WTC11 (cell line): ENCODE data around the gene HEXD. TPM values are rescaled to one million over a fixed set of nuclear protein-coding genes. Genes with fewer than 3 reads are reported as not detected.

ENCODE experiments used
- ATAC-seq: fragments of 200-7000 bp; cut with Tn5 transposase; 2 replicates; pipeline ENCODE4 v1.10.0; 2021; ENCODE audit warnings: mild to moderate bottlenecking, moderate library complexity
- CTCF ChIA-PET: fragments of 300-600 bp; sonication (Branson Sonifier 250); formaldehyde crosslinking; loops from one replicate; lab custom pipeline; 2021; ENCODE audit warnings: antibody characterized with exemption; lab: Charles Lee
- POLR2A ChIA-PET: fragments of 350-600 bp; sonication (Branson Sonifier 250); formaldehyde crosslinking; loops from one replicate; lab custom pipeline; 2021; ENCODE audit warnings: antibody characterized with exemption; lab: Charles Lee
- DNase-seq: peaks from one replicate; pipeline ENCODE4 v3.0.0; 2021; ENCODE audit warnings: low spot score
- H3K27ac Mint-ChIP-seq: 2 replicates; pipeline ENCODE4 v1.8.0; 2021; ENCODE audit warnings: mixed read lengths
- H3K27me3 Mint-ChIP-seq: 2 replicates; pipeline ENCODE4 v1.8.0; 2021; ENCODE audit warnings: low read depth, mild to moderate bottlenecking, moderate library complexity, mixed read lengths
- H3K36me3 Mint-ChIP-seq: 2 replicates; pipeline ENCODE4 v1.8.0; 2021; ENCODE audit warnings: mixed read lengths
- H3K4me1 Mint-ChIP-seq: 2 replicates; pipeline ENCODE4 v1.8.0; 2022; ENCODE audit warnings: mixed read lengths
- H3K4me3 Mint-ChIP-seq: 2 replicates; pipeline ENCODE4 v1.8.0; 2021; ENCODE audit warnings: mild to moderate bottlenecking, moderate library complexity, mixed read lengths
- H3K9me3 Mint-ChIP-seq: 2 replicates; pipeline ENCODE4 v1.8.0; 2021; ENCODE audit warnings: mixed read lengths
- CREB1 ChIP-seq: sonication (generic); formaldehyde crosslinking; IDR thresholded peaks from 2 replicates; pipeline ENCODE4 v1.8.0; 2023; ENCODE audit warnings: mild to moderate bottlenecking, missing genetic modification reagents
- EMX1 ChIP-seq: fragments of 250-450 bp; sonication (Bioruptor Pico); IDR thresholded peaks from 2 replicates; pipeline ENCODE4 v1.8.0; 2021; ENCODE audit warnings: mild to moderate bottlenecking
- ESRRA ChIP-seq: sonication (generic); formaldehyde crosslinking; IDR thresholded peaks from 2 replicates; pipeline ENCODE4 v1.8.1; 2022; ENCODE audit warnings: mild to moderate bottlenecking, missing genetic modification reagents, borderline replicate concordance
- ETV6 ChIP-seq: sonication (generic); formaldehyde crosslinking; IDR thresholded peaks from 2 replicates; pipeline ENCODE4 v1.8.1; 2022; ENCODE audit warnings: mild to moderate bottlenecking, missing genetic modification reagents
- FOXJ3 ChIP-seq: sonication (generic); formaldehyde crosslinking; IDR thresholded peaks from 2 replicates; pipeline ENCODE4 v1.9.0; 2021; ENCODE audit warnings: missing genetic modification reagents, mild to moderate bottlenecking, borderline replicate concordance
- GABPB1 ChIP-seq: sonication (generic); formaldehyde crosslinking; IDR thresholded peaks from 2 replicates; pipeline ENCODE4 v1.8.1; 2023; ENCODE audit warnings: mild to moderate bottlenecking, missing genetic modification reagents
- MYBL2 ChIP-seq: sonication (generic); formaldehyde crosslinking; IDR thresholded peaks from 2 replicates; pipeline ENCODE4 v1.8.1; 2023; ENCODE audit warnings: mild to moderate bottlenecking, moderate library complexity, missing genetic modification reagents
- NFATC4 ChIP-seq: fragments of 250-450 bp; sonication (Bioruptor Pico); IDR thresholded peaks from 2 replicates; pipeline ENCODE4 v1.9.0; 2021; ENCODE audit warnings: mild to moderate bottlenecking
- NR1H2 ChIP-seq: sonication (generic); formaldehyde crosslinking; IDR thresholded peaks from 2 replicates; pipeline ENCODE4 v1.9.0; 2021; ENCODE audit warnings: mild to moderate bottlenecking, moderate library complexity, missing genetic modification reagents
- OVOL2 ChIP-seq: fragments of 250-450 bp; sonication (Bioruptor Pico); IDR thresholded peaks from 2 replicates; pipeline ENCODE4 v1.9.0; 2021; ENCODE audit warnings: mild to moderate bottlenecking, borderline replicate concordance
- RORB ChIP-seq: fragments of 250-450 bp; sonication (Bioruptor Pico); IDR thresholded peaks from 2 replicates; pipeline ENCODE4 v1.9.0; 2021; ENCODE audit warnings: mild to moderate bottlenecking
- SMAD4 ChIP-seq: sonication (generic); formaldehyde crosslinking; IDR thresholded peaks from 2 replicates; pipeline ENCODE4 v1.8.0; 2022; ENCODE audit warnings: mild to moderate bottlenecking, missing genetic modification reagents
- TCF7 ChIP-seq: sonication (generic); formaldehyde crosslinking; IDR thresholded peaks from 2 replicates; pipeline ENCODE4 v1.8.0; 2022; ENCODE audit warnings: mild to moderate bottlenecking, low read depth, missing genetic modification reagents, moderate library complexity
- TEAD1 ChIP-seq: sonication (generic); formaldehyde crosslinking; IDR thresholded peaks from 2 replicates; pipeline ENCODE4 v1.8.0; 2022; ENCODE audit warnings: mild to moderate bottlenecking, missing genetic modification reagents
- TEAD4 ChIP-seq: sonication (generic); formaldehyde crosslinking; IDR thresholded peaks from 2 replicates; pipeline ENCODE4 v1.8.0; 2022; ENCODE audit warnings: mild to moderate bottlenecking, missing genetic modification reagents
- ZBTB21 ChIP-seq: sonication (generic); formaldehyde crosslinking; IDR thresholded peaks from 2 replicates; pipeline ENCODE4 v1.8.1; 2023; ENCODE audit warnings: mild to moderate bottlenecking, missing genetic modification reagents, borderline replicate concordance
- ZNF396 ChIP-seq: fragments of 250-450 bp; sonication (Bioruptor Pico); IDR thresholded peaks from 2 replicates; pipeline ENCODE4 v1.8.0; 2021; ENCODE audit warnings: mild to moderate bottlenecking, moderate library complexity, borderline replicate concordance
- ZNF416 ChIP-seq: fragments of 250-450 bp; sonication (Bioruptor Pico); IDR thresholded peaks from 2 replicates; pipeline ENCODE4 v1.9.0; 2021; ENCODE audit warnings: mild to moderate bottlenecking, inconsistent platforms
- ZNF671 ChIP-seq: fragments of 250-450 bp; sonication (Bioruptor Pico); IDR thresholded peaks from 2 replicates; pipeline ENCODE4 v1.8.0; 2021; ENCODE audit warnings: mild to moderate bottlenecking
- total RNA-seq: library from RNA; stranded (reverse); gene quantifications from 3 replicates; pipeline ENCODE4 v1.2.3, GENCODE V29; 2021
- TF ChIP-seq, protein P1 (sequence below): sonication (generic); formaldehyde crosslinking; IDR thresholded peaks from 2 replicates; pipeline ENCODE4 v1.8.1; 2023; ENCODE audit warnings: mild to moderate bottlenecking, missing genetic modification reagents, borderline replicate concordance
- TF ChIP-seq, protein P2 (sequence below): fragments of 250-450 bp; sonication (Bioruptor Pico); IDR thresholded peaks from 2 replicates; pipeline ENCODE4 v1.9.0; 2021; ENCODE audit warnings: moderate library complexity, mild to moderate bottlenecking, inconsistent platforms, borderline replicate concordance
- TF ChIP-seq, protein P3 (sequence below): sonication (generic); formaldehyde crosslinking; IDR thresholded peaks from 2 replicates; pipeline ENCODE4 v1.8.1; 2023; ENCODE audit warnings: mild to moderate bottlenecking, moderate library complexity, missing genetic modification reagents

Gene HEXD
- total RNA-seq, 1 experiment from 2014 or later = 36.0 TPM

DNA sequence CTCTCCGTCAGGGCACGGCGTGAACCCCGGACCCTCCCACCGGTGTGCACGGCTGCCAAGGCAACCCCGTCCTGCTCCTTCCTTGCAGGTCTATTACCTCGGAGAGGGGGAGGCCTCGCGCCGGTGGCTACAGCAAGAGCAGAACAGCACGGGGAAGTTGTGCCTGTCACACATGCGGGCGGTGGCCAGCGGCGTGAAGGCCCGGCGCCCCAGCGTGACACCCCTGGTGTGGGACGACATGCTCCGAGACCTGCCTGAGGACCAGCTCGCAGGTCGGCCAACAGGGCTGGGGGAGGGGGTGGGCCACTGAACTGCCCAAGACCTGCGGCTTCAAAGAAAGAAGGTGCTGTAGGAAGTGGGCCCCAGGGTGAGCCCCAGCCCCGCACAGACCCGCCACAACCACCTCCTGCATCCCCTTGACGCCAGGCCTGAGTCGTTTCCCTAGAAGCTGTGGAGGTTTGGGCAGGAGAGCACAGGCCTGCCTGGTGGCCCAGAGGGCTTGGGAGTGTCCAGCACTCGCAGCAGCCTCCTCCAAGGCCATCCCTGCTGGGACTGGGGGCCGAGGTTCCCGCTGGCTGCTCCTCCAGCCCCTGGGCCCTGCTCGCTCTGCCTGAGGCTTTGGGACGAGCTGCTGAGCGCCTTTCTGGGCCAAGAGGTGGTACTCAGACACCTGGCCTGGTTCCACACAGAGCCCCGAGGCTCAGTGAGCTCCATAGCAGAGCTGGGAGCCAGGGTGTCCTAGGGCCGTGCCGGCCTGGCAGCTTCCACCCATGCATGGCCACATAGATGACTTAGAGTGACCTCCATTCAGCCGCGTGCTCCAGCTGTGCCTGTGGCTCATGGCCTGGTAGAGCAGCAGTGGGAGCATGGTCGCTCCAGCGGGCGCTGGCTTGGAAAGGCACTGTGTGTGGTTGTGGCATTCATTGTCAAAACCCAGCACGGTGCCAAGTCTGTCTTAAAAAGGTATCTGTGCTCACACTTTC, 17.7 kb downstream of the HEXD start (continued):
- TF ChIP-seq, protein P1, sequence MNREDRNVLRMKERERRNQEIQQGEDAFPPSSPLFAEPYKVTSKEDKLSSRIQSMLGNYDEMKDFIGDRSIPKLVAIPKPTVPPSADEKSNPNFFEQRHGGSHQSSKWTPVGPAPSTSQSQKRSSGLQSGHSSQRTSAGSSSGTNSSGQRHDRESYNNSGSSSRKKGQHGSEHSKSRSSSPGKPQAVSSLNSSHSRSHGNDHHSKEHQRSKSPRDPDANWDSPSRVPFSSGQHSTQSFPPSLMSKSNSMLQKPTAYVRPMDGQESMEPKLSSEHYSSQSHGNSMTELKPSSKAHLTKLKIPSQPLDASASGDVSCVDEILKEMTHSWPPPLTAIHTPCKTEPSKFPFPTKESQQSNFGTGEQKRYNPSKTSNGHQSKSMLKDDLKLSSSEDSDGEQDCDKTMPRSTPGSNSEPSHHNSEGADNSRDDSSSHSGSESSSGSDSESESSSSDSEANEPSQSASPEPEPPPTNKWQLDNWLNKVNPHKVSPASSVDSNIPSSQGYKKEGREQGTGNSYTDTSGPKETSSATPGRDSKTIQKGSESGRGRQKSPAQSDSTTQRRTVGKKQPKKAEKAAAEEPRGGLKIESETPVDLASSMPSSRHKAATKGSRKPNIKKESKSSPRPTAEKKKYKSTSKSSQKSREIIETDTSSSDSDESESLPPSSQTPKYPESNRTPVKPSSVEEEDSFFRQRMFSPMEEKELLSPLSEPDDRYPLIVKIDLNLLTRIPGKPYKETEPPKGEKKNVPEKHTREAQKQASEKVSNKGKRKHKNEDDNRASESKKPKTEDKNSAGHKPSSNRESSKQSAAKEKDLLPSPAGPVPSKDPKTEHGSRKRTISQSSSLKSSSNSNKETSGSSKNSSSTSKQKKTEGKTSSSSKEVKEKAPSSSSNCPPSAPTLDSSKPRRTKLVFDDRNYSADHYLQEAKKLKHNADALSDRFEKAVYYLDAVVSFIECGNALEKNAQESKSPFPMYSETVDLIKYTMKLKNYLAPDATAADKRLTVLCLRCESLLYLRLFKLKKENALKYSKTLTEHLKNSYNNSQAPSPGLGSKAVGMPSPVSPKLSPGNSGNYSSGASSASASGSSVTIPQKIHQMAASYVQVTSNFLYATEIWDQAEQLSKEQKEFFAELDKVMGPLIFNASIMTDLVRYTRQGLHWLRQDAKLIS (CRISPR knock-in tag) = no peak
- no peak for TF ChIP-seq TCF7 (CRISPR knock-in tag)
- TF ChIP-seq ETV6 (CRISPR knock-in tag) = no peak
- TF ChIP-seq MYBL2 (CRISPR knock-in tag) = no peak
- no peak for TF ChIP-seq NFATC4 (CRISPR knock-in tag)
- TF ChIP-seq ZBTB21 = no peak

DNA sequence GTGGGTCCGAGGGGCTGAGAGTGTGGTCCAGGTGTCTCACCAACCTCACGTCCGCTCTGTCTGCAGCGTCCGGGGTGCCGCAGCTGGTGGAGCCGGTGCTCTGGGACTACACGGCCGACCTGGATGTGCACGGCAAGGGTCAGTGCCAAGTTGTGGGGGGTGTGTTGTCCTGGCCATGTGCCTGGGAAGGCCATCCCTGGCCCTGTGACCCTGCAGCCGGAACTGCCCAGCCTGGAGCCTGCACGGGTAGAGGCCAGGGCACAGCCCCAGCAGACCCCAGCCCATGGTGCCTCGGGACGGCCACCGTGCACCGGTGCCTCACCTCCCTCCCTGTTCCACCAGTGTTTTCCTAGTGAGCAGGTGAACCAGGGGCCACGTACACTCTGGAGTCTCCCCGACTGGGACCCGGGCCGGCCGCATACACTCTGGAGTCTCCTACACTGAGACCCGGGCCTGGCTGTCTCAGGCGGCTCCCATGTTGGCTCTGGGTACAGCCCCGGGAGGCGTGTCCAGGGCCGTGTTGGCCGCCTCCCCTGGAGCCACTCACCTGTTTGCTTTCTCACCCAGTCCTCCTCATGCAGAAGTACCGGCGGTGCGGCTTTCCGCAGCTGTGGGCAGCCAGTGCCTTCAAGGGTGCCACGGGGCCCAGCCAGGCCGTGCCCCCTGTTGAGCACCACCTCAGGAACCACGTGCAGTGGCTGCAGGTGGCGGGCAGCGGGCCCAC, 18.6 kb downstream of the HEXD start:
- H3K4me1 Mint-ChIP-seq = peaks cover 12% of the 10 kb centered on the region
- H3K36me3 Mint-ChIP-seq = no peaks in the 10 kb centered on the region
- no peak overlapping the region for H3K27ac Mint-ChIP-seq
- CTCF ChIA-PET = interaction anchor here (0.9 to 1.1 kb wide), 2 partner anchors 10 to 12 kb away, joined by 4 to 5 read pairs; no protein-coding TSS in a partner anchor
- POLR2A ChIA-PET = no interaction called here
- TF ChIP-seq NFATC4 (CRISPR knock-in tag) = no peak
- TF ChIP-seq, protein P2, sequence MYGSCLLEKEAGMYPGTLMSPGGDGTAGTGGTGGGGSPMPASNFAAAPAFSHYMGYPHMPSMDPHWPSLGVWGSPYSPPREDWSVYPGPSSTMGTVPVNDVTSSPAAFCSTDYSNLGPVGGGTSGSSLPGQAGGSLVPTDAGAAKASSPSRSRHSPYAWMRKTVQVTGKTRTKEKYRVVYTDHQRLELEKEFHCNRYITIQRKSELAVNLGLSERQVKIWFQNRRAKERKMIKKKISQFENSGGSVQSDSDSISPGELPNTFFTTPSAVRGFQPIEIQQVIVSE (CRISPR knock-in tag) = no peak
- TF ChIP-seq ZBTB21 = no peak
- TF ChIP-seq NR1H2 (CRISPR knock-in tag) = no peak
- no peak for TF ChIP-seq ZNF396 (CRISPR knock-in tag)
- no peak for TF ChIP-seq CREB1 (CRISPR knock-in tag)
- no peak for TF ChIP-seq ESRRA (CRISPR knock-in tag)
- TF ChIP-seq GABPB1 (CRISPR knock-in tag) = no peak
- TF ChIP-seq OVOL2 (CRISPR knock-in tag) = no peak
- no peak for TF ChIP-seq ZNF416 (CRISPR knock-in tag)
- TF ChIP-seq EMX1 (CRISPR knock-in tag) = no peak
- TF ChIP-seq ZNF671 (CRISPR knock-in tag) = no peak
- TF ChIP-seq TEAD1 (CRISPR knock-in tag) = no peak
- TF ChIP-seq, protein P3, sequence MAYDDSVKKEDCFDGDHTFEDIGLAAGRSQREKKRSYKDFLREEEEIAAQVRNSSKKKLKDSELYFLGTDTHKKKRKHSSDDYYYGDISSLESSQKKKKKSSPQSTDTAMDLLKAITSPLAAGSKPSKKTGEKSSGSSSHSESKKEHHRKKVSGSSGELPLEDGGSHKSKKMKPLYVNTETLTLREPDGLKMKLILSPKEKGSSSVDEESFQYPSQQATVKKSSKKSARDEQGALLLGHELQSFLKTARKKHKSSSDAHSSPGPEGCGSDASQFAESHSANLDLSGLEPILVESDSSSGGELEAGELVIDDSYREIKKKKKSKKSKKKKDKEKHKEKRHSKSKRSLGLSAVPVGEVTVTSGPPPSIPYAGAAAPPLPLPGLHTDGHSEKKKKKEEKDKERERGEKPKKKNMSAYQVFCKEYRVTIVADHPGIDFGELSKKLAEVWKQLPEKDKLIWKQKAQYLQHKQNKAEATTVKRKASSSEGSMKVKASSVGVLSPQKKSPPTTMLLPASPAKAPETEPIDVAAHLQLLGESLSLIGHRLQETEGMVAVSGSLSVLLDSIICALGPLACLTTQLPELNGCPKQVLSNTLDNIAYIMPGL (CRISPR knock-in tag) = no peak
- TF ChIP-seq SMAD4 (CRISPR knock-in tag) = no peak
- no peak for TF ChIP-seq ETV6 (CRISPR knock-in tag)
- TF ChIP-seq RORB (CRISPR knock-in tag) = no peak
- TF ChIP-seq TEAD4 (CRISPR knock-in tag) = no peak
- TF ChIP-seq FOXJ3 (CRISPR knock-in tag) = no peak
- H3K27me3 Mint-ChIP-seq = no peaks in the 10 kb centered on the region
- ATAC-seq (no peak), DNase-seq (no peak)
- no peaks in the 10 kb centered on the region for H3K9me3 Mint-ChIP-seq
- no peak overlapping the region for H3K4me3 Mint-ChIP-seq
